ENCODE data around the gene CIZ1. TPM values are rescaled to one million over a fixed set of nuclear protein-coding genes. Genes with fewer than 3 reads are reported as not detected.

Gene CIZ1
- total and polyA plus RNA-seq, 2 donors: 25.4 to 36.5 TPM

DNA sequence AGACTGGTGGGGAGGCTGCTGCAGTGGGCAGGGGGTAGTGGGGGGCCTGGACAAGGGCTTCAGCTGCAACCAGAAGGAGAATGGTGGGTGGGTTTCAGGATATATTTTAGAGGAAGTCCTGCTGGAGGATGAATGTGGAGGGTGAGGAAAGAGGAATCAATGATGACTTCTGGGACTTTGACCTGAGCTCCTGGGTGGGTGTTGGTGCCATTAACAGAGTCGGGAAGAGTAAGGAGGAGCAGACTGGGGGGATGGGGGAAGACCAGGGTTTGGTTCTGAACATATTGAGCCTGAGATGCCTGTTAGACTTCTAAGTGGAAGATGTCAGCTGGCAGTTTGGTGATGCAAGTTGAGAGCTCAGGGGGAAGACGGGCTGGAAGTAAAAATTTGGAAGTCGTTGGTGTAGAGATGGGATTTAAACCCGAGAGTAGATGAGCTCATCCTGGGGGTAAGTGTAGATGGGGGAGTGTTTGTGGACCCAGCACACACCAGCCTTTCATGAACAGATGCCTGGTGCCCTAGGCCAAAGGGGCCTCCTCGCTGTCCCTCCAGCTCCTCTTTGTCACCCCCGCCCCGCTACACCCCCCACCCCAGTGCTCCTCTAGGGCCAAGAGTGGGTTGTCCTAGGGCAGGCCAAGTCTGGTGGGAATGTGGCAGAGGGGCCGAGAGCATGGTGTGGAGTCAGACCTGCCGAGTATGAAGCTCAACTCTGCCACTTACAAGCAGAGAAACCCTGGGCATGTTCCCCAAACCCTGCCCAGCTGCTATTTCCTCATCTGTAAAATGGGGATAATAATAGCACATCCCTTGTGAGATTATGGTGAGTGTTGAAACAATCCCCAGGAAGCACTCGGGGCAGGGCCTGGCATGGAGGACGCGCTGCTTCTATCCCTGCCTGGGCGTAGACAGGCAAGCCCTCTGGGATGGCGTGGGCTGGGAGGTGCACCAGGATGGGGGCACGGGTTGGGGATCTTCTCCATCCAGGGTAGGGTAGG is 15.8 kb upstream of the CIZ1 start:
- no peak for DNase-seq (ENCODE audit: low read depth in 6 of 9, low spot score in 9 of 9)
- peaks cover 24 to 47% of the 10 kb centered on the region in 2 donors for H3K27me3 ChIP-seq (ENCODE audit: control insufficient read depth in 2 of 2, insufficient read depth in 1 of 2, low read length in 1 of 2)
- 95% methylated on average over 15 of the region's 15 CpGs for WGBS
- no peak overlapping the region for H3K4me3 ChIP-seq (ENCODE audit: low read length in 2 of 2)
- H3K36me3 ChIP-seq (ENCODE audit: control insufficient read depth in 2 of 2, insufficient read depth in 2 of 2, low read length in 1 of 2): no peaks in the 10 kb centered on the region
- H3K4me1 ChIP-seq (ENCODE audit: control insufficient read depth in 2 of 2, insufficient read depth in 2 of 2, low read length in 2 of 2): peaks cover 5 to 13% of the 10 kb centered on the region in 2 donors
- H3K27ac ChIP-seq (ENCODE audit: low read depth in 1 of 2, low read length in 1 of 2): no peak overlapping the region
- H3K9me3 ChIP-seq (ENCODE audit: control insufficient read depth in 2 of 2, insufficient read depth in 1 of 2, low read length in 1 of 2): peaks cover 0 to 7% of the 10 kb centered on the region in 2 donors

GRCh38 chr9:128206484-128206883 is 15.1 kb upstream of the CIZ1 start:
- no peak overlapping the region for H3K4me3 ChIP-seq (ENCODE audit: low read length in 2 of 2)
- peaks cover 24 to 42% of the 10 kb centered on the region in 2 donors for H3K27me3 ChIP-seq (ENCODE audit: control insufficient read depth in 2 of 2, insufficient read depth in 1 of 2, low read length in 1 of 2)
- no peak for DNase-seq (ENCODE audit: low read depth in 6 of 9, low spot score in 9 of 9)
- peaks cover 0 to 7% of the 10 kb centered on the region in 2 donors for H3K9me3 ChIP-seq (ENCODE audit: control insufficient read depth in 2 of 2, insufficient read depth in 1 of 2, low read length in 1 of 2)
- WGBS: 96% methylated on average over 3 of the region's 3 CpGs
- H3K27ac ChIP-seq (ENCODE audit: low read depth in 1 of 2, low read length in 1 of 2): no peak overlapping the region
- H3K36me3 ChIP-seq (ENCODE audit: control insufficient read depth in 2 of 2, insufficient read depth in 2 of 2, low read length in 1 of 2): no peaks in the 10 kb centered on the region
- H3K4me1 ChIP-seq (ENCODE audit: control insufficient read depth in 2 of 2, insufficient read depth in 2 of 2, low read length in 2 of 2): peaks cover 5 to 13% of the 10 kb centered on the region in 2 donors

DNA sequence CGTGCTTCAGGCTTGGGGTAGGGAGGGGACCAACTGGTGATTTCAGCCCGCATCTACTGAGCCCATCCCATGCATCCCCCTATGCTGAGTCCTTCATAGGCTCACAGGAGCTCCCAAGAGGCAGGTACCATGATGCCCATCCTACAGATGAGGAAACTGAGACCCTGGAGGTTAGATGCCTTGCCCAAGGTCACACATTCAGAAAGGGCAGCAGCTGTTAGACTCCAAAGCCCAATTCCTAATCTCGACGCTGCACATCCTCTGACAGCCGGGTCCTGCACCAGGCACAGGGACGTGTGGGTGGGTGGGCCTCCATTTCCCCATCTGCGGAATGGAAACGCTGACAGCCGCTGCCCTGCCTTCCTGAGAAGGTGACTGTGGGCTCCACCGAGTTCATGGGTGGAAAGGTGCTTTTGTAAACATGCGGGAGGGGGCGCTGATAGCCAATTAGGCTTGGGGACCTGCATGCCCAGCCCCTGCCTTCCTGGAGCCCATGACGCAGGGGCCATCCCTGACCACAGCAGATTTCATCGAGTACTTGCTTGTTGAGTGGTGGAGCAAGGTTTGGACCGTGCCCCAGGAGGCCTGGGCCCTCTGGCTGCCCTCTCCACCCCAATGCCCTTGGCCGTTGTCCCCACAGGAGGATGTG is 14.0 kb upstream of the CIZ1 start:
- Histone ChIP-seq H3K36me3 (ENCODE audit: control insufficient read depth in 2 of 2, insufficient read depth in 2 of 2, low read length in 1 of 2) (no peaks in the 10 kb centered on the region), H3K27me3 (ENCODE audit: control insufficient read depth in 2 of 2, insufficient read depth in 1 of 2, low read length in 1 of 2) (peaks cover 24 to 41% of the 10 kb centered on the region in 2 donors), H3K27ac (ENCODE audit: low read depth in 1 of 2, low read length in 1 of 2) (no peak overlapping the region), H3K4me3 (ENCODE audit: low read length in 2 of 2) (no peak overlapping the region), H3K4me1 (ENCODE audit: control insufficient read depth in 2 of 2, insufficient read depth in 2 of 2, low read length in 2 of 2) (peaks cover 5 to 13% of the 10 kb centered on the region in 2 donors), H3K9me3 (ENCODE audit: control insufficient read depth in 2 of 2, insufficient read depth in 1 of 2, low read length in 1 of 2) (peaks cover 0 to 7% of the 10 kb centered on the region in 2 donors)
- no peak for DNase-seq (ENCODE audit: low read depth in 6 of 9, low spot score in 9 of 9)
- 92% methylated on average over 16 of the region's 16 CpGs for WGBS

DNA sequence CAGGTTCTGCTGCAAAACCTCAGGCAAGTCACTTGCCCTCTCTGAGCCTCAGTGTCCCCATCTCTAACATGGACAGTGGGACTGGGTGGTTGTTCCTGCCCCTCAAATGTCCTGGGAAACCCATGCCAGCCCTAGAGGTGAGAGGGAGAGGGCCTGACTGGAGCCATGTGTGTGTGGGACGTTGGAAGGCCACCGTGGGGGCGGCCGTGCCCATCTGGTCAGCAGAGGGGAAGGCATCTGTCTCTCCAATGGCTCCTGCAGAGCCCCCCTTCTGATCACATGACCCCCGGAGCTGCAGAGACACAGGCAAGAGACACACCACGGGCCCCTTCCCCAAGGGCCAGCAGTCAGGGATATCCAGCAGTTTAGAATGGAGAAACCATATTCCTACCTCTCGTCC is 13.5 kb upstream of the CIZ1 start:
- Histone ChIP-seq H3K27ac (ENCODE audit: low read depth in 1 of 2, low read length in 1 of 2) (no peak overlapping the region), H3K4me3 (ENCODE audit: low read length in 2 of 2) (no peak overlapping the region), H3K36me3 (ENCODE audit: control insufficient read depth in 2 of 2, insufficient read depth in 2 of 2, low read length in 1 of 2) (no peaks in the 10 kb centered on the region), H3K27me3 (ENCODE audit: control insufficient read depth in 2 of 2, insufficient read depth in 1 of 2, low read length in 1 of 2) (peaks cover 24 to 41% of the 10 kb centered on the region in 2 donors), H3K4me1 (ENCODE audit: control insufficient read depth in 2 of 2, insufficient read depth in 2 of 2, low read length in 2 of 2) (peaks cover 5 to 13% of the 10 kb centered on the region in 2 donors), H3K9me3 (ENCODE audit: control insufficient read depth in 2 of 2, insufficient read depth in 1 of 2, low read length in 1 of 2) (peaks cover 0 to 7% of the 10 kb centered on the region in 2 donors)
- no peak for DNase-seq (ENCODE audit: low read depth in 6 of 9, low spot score in 9 of 9)
- 96% methylated on average over 7 of the region's 7 CpGs for WGBS

DNA sequence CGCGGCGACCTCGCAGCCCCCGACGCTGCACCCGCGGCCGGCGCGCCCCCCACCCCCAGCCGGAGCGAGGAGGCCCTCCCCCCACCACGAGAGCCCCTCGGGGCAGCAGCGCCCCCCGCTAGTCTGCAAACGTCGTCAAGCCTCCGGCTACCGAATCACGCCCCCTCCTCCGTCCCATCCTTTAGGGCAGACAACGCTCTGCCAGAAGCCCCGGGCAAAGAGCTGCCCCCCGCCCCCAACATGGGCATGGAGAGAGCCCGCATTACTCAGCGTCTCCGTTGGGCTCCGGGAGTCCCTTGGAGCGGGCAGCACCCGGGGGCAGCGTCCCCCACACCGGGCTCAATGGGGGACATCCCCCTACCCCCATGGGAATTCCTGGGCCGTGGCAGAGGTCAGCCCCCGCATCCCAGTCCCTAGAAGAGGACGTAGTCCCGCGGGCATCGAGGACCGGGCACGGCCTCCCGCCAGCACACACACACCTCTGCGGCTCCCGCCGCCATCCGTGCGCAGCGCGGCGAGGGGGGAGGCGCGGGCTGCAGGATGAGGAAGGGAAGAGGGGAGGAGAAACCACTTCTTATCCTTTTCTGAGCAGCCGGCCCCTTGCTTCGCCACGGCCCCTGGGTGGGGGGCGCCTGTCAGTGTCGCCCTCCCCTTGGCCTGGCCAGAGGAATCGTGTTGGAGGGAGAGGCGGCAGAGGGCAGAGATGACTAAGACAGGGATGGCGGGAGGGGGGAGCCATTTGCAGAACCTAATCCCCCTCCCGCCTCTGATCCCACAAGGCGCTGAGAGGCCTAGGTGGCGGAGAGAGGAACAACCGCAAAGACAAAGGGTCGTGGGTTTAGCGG is 12.6 kb upstream of the CIZ1 start:
- under 1% methylated on average over 67 of the region's 67 CpGs for WGBS
- Histone ChIP-seq H3K4me3 (ENCODE audit: low read length in 2 of 2) (peak overlapping the region; percentile 30 to 61), H3K27ac (ENCODE audit: low read depth in 1 of 2, low read length in 1 of 2) (no peak overlapping the region), H3K4me1 (ENCODE audit: control insufficient read depth in 2 of 2, insufficient read depth in 2 of 2, low read length in 2 of 2) (peaks cover 5 to 13% of the 10 kb centered on the region in 2 donors), H3K36me3 (ENCODE audit: control insufficient read depth in 2 of 2, insufficient read depth in 2 of 2, low read length in 1 of 2) (no peaks in the 10 kb centered on the region), H3K27me3 (ENCODE audit: control insufficient read depth in 2 of 2, insufficient read depth in 1 of 2, low read length in 1 of 2) (peaks cover 24 to 41% of the 10 kb centered on the region in 2 donors), H3K9me3 (ENCODE audit: control insufficient read depth in 2 of 2, insufficient read depth in 1 of 2, low read length in 1 of 2) (peaks cover 0 to 7% of the 10 kb centered on the region in 2 donors)
- DNase-seq (ENCODE audit: low read depth in 6 of 9, low spot score in 9 of 9): peak in 1 of 9 donors; percentile 34

- Histone ChIP-seq H3K27me3 (ENCODE audit: control insufficient read depth in 2 of 2, insufficient read depth in 1 of 2, low read length in 1 of 2) (peaks cover 24 to 41% of the 10 kb centered on the region in 2 donors), H3K4me1 (ENCODE audit: control insufficient read depth in 2 of 2, insufficient read depth in 2 of 2, low read length in 2 of 2) (peaks cover 5 to 13% of the 10 kb centered on the region in 2 donors), H3K27ac (ENCODE audit: low read depth in 1 of 2, low read length in 1 of 2) (no peak within 1 kb of the TSS), H3K4me3 (ENCODE audit: low read length in 2 of 2) (peak within 1 kb of the TSS; percentile 43 to 61), H3K9me3 (ENCODE audit: control insufficient read depth in 2 of 2, insufficient read depth in 1 of 2, low read length in 1 of 2) (peaks cover 0 to 7% of the 10 kb centered on the region in 2 donors), H3K36me3 (ENCODE audit: control insufficient read depth in 2 of 2, insufficient read depth in 2 of 2, low read length in 1 of 2) (no peaks in the 10 kb centered on the region)
- peak in 8 of 9 donors; percentile 34 to 82 (median 64) for DNase-seq (ENCODE audit: low read depth in 6 of 9, low spot score in 9 of 9)
- 1% methylated on average over 72 of the region's 72 CpGs for WGBS
Observed at GRCh38 chr9:128203024-128203706, 11.8 kb upstream of the CIZ1 start, which contains the start of gene DNM1. Gene DNM1, plus strand, starts transcription at chr9:128203379. Its CDS starts 92 bp downstream, at chr9:128203471.

- WGBS: 49% methylated on average over 2 of the region's 2 CpGs
- peaks cover 0 to 7% of the 10 kb centered on the region in 2 donors for H3K9me3 ChIP-seq (ENCODE audit: control insufficient read depth in 2 of 2, insufficient read depth in 1 of 2, low read length in 1 of 2)
Observed at GRCh38 chr9:128202648-128203023, 11.3 kb upstream of the CIZ1 start.

More at GRCh38 chr9:128202648-128203023, 11.3 kb upstream of the CIZ1 start:
- Histone ChIP-seq H3K4me1 (ENCODE audit: control insufficient read depth in 2 of 2, insufficient read depth in 2 of 2, low read length in 2 of 2) (peaks cover 5 to 13% of the 10 kb centered on the region in 2 donors), H3K27ac (ENCODE audit: low read depth in 1 of 2, low read length in 1 of 2) (no peak overlapping the region), H3K27me3 (ENCODE audit: control insufficient read depth in 2 of 2, insufficient read depth in 1 of 2, low read length in 1 of 2) (peaks cover 24 to 41% of the 10 kb centered on the region in 2 donors), H3K36me3 (ENCODE audit: control insufficient read depth in 2 of 2, insufficient read depth in 2 of 2, low read length in 1 of 2) (no peaks in the 10 kb centered on the region), H3K4me3 (ENCODE audit: low read length in 2 of 2) (peak overlapping the region in 1 of 2 donors; percentile 61)
- DNase-seq (ENCODE audit: low read depth in 6 of 9, low spot score in 9 of 9): no peak
